ENCODE measurements around the gene MTG2.

MTG2 gene

GRCh38 chr20:62208061-62208794 is 25.4 kb downstream of the MTG2 start:
- DNase-seq, result no peak

DNA sequence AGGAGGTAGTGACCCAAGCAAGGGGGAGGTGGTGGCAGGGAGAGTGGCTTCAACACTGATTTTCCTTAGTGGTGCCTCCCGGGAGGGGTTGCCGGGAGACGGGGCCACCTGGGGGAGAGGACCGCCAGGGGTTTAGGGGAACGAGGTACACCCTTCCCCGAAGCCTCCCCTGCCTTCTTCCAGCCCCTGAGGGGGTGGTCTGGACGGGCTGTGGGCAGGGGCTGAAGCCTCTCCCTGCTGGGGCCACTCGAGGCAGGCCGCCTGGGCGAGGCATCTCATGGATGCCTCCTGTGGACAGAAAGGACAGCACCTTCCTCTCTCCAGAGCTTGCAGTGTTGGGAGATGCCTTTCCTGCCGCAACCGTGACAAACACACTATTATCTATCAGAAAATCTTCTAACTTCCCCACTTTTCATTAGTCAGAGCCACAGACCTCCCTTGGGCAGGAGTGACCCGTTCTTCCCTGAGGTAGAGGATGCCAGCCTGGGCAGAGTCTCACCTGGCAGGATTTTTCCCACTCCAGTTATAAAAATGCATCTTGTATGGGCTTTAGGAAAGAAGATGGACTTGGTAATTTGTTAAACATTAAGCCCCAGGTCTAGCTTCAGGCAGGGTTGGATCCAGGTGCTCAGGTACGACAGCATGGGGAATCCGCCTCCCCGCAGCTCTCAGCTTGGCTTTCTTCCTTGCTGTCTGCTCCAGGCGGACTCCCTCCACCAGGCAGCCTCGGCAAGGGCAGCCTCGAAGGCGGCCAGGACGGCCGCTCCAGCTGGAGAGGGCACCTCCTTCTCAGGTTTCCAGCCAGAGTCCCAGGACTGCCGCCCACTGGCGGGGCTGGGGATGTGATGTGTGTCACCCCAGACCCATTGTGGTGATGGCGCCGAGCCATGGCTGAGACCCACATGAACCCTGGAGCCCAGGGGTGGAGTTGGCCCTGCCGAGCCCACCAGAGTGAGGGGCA is 26.2 kb downstream of the MTG2 start:
- no peak for DNase-seq

- DNase-seq, result no peak
These were observed 27.1 kb downstream of the MTG2 start for GRCh38 chr20:62209850-62210495.

DNA sequence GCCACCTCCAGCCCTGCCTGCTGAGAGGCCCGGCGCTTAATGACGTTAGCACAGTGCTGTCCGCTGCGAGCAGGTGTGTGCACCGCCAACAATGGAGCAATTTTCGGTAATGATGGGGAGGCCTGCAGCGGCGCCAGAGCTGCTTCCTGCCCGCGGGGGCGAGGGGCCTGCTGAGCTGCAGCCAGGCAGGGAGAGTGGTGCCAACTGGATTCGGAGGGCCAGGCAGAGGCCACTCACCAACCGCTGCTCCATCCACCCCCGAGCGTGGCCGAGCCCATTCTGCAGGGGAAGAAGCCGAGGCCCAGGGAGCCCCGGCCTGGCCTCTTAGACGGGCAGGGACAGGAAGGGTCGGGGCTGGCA is 27.6 kb downstream of the MTG2 start:
- no peak for DNase-seq

DNA sequence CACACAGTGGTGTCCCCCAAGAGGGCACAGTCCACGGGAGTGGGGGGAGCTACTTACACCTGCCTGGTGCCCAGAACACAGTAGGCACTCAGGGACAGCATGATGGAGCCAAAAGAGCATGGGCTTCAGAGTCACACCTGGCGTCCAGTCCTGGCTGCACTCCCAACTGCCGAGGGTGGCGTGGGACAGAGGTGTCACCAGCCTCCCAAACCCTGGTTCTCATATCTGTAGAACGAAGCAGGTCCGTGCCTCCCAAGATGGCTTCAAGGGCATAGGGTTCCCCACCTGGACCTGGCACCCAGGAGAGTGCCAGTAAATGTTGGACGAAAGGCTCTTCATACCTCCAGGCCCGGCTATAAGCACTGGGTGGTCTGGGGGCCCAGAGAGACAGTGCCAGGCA is 28.4 kb downstream of the MTG2 start:
- DNase-seq, result no peak

DNA sequence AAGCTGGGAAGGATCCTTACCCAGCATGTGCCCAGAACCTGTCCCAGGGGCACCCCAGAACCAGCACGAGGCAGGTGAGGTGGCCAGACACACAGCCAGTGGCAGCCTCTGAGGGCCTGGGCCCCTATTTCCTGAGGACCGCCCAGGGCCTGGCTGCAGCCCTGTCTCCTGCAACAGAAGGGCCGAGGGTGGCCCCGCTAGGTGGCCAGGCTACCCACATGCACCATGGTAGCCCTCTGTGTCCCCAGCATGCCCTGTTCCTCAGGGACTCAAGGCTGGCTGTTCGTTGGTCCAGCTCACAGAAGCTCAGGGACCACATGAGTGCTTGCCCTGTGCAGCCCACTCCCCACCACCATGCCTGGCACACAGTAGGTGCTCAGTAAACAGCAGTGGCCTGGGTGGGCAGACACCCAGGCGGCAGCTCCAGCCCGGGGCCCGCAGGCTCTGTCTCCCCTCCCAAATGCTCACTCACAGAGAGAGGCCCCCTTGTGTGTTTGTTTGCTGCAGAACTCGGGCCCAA is 29.0 kb downstream of the MTG2 start:
- DNase-seq, result no peak

DNA sequence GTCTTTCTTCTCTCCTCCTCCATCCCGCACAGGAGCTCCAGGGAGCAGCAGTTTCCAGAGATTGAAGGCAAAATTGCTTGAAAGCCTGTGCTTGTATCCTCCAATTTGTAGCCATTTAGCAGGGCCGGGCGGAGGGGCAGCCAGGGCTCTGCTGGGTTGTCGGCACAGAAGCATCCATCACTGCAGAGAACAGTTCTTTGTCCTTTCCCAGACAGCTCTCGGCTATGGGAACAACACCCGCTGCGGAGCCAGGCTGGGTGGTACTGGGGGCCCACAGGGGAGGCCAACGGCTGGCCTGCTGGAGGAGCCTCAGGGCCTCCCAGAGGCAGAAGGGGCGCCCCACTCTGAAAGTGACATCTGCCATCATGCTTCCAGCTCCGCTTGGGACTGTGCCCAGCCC is 29.5 kb downstream of the MTG2 start:
- DNase-seq, result no peak

- no peak for DNase-seq
These were observed 31.2 kb downstream of the MTG2 start for GRCh38 chr20:62214067-62214466.

GRCh38 chr20:62215020-62215990 is 32.5 kb downstream of the MTG2 start:
- no peak for DNase-seq

DNA sequence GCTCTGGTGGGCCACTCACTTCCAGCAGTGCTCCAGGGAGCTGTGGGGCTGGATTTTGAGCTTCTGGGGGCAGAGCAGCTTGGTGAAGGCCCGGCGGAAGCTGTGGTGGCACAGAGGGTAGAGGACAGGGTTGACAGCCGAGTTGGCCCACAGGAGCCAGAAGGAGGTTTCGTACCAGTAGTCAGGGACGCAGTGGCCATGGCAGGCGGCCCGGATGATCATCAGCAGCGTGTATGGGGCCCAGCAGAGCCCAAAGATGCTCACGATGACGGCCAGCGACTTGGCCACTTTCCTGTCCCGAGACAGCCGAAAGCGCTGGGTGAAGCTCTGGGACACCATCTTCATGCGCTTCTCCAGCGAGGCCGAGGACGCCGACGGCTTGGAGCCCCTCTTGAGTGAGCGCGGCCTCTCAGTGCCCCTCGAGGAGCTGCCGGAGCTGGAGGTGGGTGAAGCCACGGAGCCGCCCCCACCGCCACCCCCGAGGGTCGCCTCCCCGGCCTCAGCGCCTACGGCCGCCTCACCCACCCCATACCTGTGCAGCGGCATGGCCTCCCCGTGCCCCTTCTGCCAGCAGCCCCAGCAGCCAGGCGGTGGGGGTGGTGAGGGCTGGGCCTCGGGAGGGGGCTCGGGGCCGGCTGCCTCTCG is 33.3 kb downstream of the MTG2 start:
- DNase-seq, result no peak

GRCh38 chr20:62216636-62217566 is 34.1 kb downstream of the MTG2 start:
- no peak for DNase-seq

GRCh38 chr20:62217913-62218773 is 35.3 kb downstream of the MTG2 start:
- DNase-seq, result no peak

GRCh38 chr20:62219101-62219991 is 36.5 kb downstream of the MTG2 start:
- DNase-seq, result no peak

DNA sequence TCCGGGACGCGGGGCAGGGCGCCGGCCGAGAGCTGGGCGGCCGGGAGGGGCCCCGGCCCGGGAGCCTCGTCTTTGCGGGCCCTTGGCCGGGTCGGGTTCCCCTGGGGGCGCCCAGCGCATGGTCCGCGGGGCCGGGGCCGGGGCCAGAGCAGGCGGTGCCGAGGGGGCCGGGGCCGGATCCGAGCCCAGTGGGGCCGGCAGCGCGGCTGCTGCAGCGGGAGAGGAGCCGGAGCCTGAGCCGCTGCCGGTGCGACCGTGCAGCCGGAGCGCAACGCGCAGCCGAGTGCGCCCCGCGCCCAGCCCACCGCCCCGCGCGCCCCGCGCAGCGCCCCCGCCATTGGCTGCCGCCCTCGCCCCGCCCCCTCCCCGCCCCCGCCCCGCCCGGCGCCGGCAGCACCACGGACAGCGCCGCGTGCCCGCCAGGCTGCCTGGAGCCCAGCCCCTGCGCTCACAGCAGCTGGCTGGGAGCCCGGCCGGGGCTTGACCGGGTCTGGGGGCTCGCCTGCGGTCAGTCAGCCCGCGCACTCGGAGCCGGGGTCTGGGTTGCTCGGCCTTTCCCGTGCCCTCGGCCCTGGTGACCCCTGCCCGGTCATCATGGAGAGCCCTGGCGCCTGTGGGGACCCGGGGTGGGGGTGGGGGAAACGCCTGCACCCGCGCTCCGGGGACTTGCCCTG is 37.3 kb downstream of the MTG2 start, which contains the start of gene HRH3:
Gene HRH3, minus strand, starts transcription at position 287 of the 674 bp plus-strand sequence. CDS start 308 bp downstream, outside the sequence.
- DNase-seq, result peak in 1 of 2 donors; percentile 58

DNA sequence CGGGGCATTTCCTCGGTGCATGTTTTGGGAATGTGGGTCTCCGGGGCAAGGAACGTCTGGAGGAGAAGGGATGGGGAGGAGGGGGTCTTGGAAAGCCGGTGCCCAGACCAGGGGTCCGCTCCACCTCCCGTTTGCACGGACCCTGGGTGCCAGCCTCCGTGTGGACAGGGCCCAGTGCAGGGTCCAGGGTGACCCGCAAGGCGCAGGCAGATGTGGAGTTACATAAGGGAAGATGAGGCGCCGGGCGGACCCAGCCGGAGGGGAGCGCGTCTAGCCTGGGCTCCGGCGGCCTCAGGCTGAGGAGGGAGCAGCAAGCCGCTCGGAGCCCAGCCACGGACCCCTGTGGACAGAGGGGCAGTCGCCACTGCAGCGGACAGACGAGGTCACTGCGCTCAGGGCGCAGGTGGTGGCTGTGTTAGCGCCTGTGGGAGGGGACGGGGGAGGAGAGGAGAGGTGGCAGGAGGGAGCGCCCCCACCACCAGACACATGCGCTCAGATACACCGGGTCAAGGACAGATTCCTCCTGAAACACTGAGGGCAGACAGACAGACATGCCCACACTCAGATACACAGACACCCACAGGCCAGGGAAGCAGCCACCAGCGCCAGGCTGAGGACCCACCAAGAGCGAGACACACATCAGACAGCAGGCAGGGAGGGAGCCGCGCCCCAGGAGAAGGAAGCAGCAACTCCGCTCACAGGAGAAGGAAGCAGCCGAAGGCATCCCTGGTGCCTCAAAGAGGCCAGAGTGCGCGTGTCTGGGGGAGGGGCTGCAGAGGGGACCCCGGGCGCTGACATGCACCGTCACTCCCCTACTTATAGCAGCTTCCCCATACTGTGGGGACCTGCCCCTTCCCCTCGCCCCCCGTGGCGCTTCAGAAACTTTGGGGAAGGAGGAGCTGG is 38.1 kb downstream of the MTG2 start:
- no peak for DNase-seq

DNA sequence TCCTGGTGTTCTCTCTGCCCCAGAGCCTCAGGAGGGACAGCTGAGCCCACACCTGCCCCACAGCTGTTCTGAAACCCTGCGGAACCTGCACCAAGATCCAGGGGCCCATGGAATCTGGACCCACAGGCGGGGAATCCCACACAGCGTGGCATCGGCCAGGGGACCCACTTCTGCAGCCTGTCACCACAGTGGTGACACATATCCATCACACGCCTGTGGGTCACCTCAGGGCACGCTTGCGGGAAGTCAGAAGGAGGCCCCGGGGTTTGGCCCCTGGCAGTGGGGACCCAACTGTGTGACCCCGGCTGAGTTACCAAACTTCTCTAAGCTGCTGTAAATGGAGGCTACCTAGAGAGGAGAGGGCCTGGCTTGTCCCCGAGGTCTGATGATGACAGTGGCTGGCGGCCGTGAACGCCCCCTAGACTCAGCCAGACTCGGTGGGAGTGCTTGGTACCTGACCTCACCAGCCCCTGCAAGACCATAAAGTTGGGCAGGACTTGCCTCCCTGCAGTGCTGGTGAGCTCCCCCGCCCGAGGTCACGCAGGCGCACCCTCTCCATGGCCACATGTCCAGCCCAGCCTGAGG is 39.5 kb downstream of the MTG2 start:
- no peak for DNase-seq
